HG03565 (cell line): ENCODE measurements around the gene SLC1A3.

Experiments used
- ATAC-seq: cut with Tn5 transposase; IDR thresholded peaks from one replicate; pipeline ENCODE4 v1.9.1; 2021; ENCODE audit warnings: mild to moderate bottlenecking, moderate library complexity; ENCODE audit not compliant: unreplicated experiment

SLC1A3 gene

GRCh38 chr5:36710039-36710438, 103.6 kb downstream of the SLC1A3 start:
- ATAC-seq = no peak

GRCh38 chr5:36712706-36713105, 106.3 kb downstream of the SLC1A3 start:
- no peak for ATAC-seq

GRCh38 chr5:36713541-36713940, 107.1 kb downstream of the SLC1A3 start:
- ATAC-seq = no peak

- ATAC-seq = no peak
Observed at GRCh38 chr5:36717131-36717695, 110.8 kb downstream of the SLC1A3 start.

- ATAC-seq = no peak
Observed at GRCh38 chr5:36719282-36719681, 112.9 kb downstream of the SLC1A3 start.

GRCh38 chr5:36720688-36721087, 114.3 kb downstream of the SLC1A3 start:
- peak; percentile 19 for ATAC-seq

- ATAC-seq = no peak
Observed at GRCh38 chr5:36721664-36722235, 115.3 kb downstream of the SLC1A3 start.

- ATAC-seq = peak; percentile 16
Observed at GRCh38 chr5:36722900-36723299, 116.5 kb downstream of the SLC1A3 start.

- ATAC-seq = peak; percentile 30
Observed at GRCh38 chr5:36723912-36724311, 117.5 kb downstream of the SLC1A3 start.

- ATAC-seq = peak; percentile 65
Observed at GRCh38 chr5:36724467-36725332, 118.3 kb downstream of the SLC1A3 start.

GRCh38 chr5:36726317-36726716, 119.9 kb downstream of the SLC1A3 start:
- no peak for ATAC-seq

GRCh38 chr5:36726767-36727166, 120.4 kb downstream of the SLC1A3 start:
- ATAC-seq = no peak

GRCh38 chr5:36728697-36729543, 122.5 kb downstream of the SLC1A3 start:
- ATAC-seq = no peak

GRCh38 chr5:36730537-36731216, 124.3 kb downstream of the SLC1A3 start:
- no peak for ATAC-seq

GRCh38 chr5:36733183-36733582, 126.8 kb downstream of the SLC1A3 start:
- ATAC-seq = no peak

GRCh38 chr5:36734422-36734821, 128.0 kb downstream of the SLC1A3 start:
- ATAC-seq = no peak

- ATAC-seq = no peak
Observed at GRCh38 chr5:36735891-36736290, 129.5 kb downstream of the SLC1A3 start.
